ENCODE data around the gene GAD2. TPM values are rescaled to one million over a fixed set of nuclear protein-coding genes. Genes with fewer than 3 reads are reported as not detected.

GAD2 gene
- total and polyA plus RNA-seq, 2 experiments from 2014 or later = 0.56 to 0.86 TPM

- no peak for TF ChIP-seq CTCF (conservative IDR thresholded peaks at IDR 0.05; ENCODE audit: low read depth in 2 of 2)
- TF ChIP-seq ETS1 (IDR thresholded peaks at IDR 0.05) = no peak
Observed at GRCh38 chr10:26254616-26255015, 38.0 kb downstream of the GAD2 start (continued).

- no peaks in the 10 kb centered on the region for H3K4me1 ChIP-seq (ENCODE audit: insufficient read depth)
- no peak overlapping the region for H2AFZ ChIP-seq
- TF ChIP-seq ETS1 (IDR thresholded peaks at IDR 0.05) = no peak
- TF ChIP-seq EZH2phosphoT487 (IDR thresholded peaks at IDR 0.05; ENCODE audit: unreplicated experiment) = no peak
- no peak for TF ChIP-seq CREB1 (CRISPR knock-in tag; IDR thresholded peaks at IDR 0.05; ENCODE audit: low read depth)
- no peak for TF ChIP-seq EZH2 (IDR thresholded peaks at IDR 0.05; ENCODE audit: low read depth, unreplicated experiment)
- TF ChIP-seq ZNF462 (CRISPR knock-in tag; IDR thresholded peaks at IDR 0.05) = no peak
- TF ChIP-seq NANOG (IDR thresholded peaks at IDR 0.05; ENCODE audit: borderline replicate concordance) = no peak
- no peak for TF ChIP-seq STAT1 (IDR thresholded peaks at IDR 0.05; ENCODE audit: unreplicated experiment)
- no peak for TF ChIP-seq ZNF114 (CRISPR knock-in tag; IDR thresholded peaks at IDR 0.05)
- TF ChIP-seq JUNB (IDR thresholded peaks at IDR 0.05; ENCODE audit: unreplicated experiment) = no peak
- no peak for TF ChIP-seq CTCF (conservative IDR thresholded peaks at IDR 0.05; ENCODE audit: low read depth in 2 of 2)
Observed at GRCh38 chr10:26259341-26259740, 42.8 kb downstream of the GAD2 start.

More at GRCh38 chr10:26259341-26259740, 42.8 kb downstream of the GAD2 start:
- Mint-ChIP-seq H3K27ac (no peak overlapping the region), H3K4me1 (no peaks in the 10 kb centered on the region), H3K9me3 (no peaks in the 10 kb centered on the region), H3K27me3 (ENCODE audit: insufficient read depth, low read depth, poor library complexity) (no peaks in the 10 kb centered on the region), H3K4me3 (no peak overlapping the region), H3K36me3 (ENCODE audit: low read depth) (no peaks in the 10 kb centered on the region)
- Histone ChIP-seq H3K79me2 (replicated peaks; ENCODE audit: insufficient read depth) (no peaks in the 10 kb centered on the region), H3K27me3 (ENCODE audit: insufficient read depth) (no peaks in the 10 kb centered on the region), H3F3A (replicated peaks; ENCODE audit: low read depth) (no peaks in the 10 kb centered on the region), H3K4me3 (no peak overlapping the region), H3K4me2 (no peak overlapping the region), H3K27ac (ENCODE audit: low read depth) (no peak overlapping the region), H4K20me1 (replicated peaks; ENCODE audit: insufficient read depth) (no peaks in the 10 kb centered on the region), H3K36me3 (ENCODE audit: insufficient read depth) (no peaks in the 10 kb centered on the region), H3K9me2 (ENCODE audit: insufficient read depth) (no peaks in the 10 kb centered on the region)
- no peak for ATAC-seq
- no peak for DNase-seq (ENCODE audit: low spot score)

All from GM23338 (cell line).